ENCODE measurements around the gene TEAD2. TPM values are rescaled to one million over a fixed set of nuclear protein-coding genes. Genes with fewer than 3 reads are reported as not detected.
A peak's percentile ranks its signal among the peaks of the same experiment; 100 is the strongest.

The TEAD2 gene
- total and polyA plus RNA-seq, 9 of the 15 experiments (the other 6 are each of a cell fraction or from before 2014, with no cell fraction given): 1.6 to 27.0 (median 13.9) TPM

DNA sequence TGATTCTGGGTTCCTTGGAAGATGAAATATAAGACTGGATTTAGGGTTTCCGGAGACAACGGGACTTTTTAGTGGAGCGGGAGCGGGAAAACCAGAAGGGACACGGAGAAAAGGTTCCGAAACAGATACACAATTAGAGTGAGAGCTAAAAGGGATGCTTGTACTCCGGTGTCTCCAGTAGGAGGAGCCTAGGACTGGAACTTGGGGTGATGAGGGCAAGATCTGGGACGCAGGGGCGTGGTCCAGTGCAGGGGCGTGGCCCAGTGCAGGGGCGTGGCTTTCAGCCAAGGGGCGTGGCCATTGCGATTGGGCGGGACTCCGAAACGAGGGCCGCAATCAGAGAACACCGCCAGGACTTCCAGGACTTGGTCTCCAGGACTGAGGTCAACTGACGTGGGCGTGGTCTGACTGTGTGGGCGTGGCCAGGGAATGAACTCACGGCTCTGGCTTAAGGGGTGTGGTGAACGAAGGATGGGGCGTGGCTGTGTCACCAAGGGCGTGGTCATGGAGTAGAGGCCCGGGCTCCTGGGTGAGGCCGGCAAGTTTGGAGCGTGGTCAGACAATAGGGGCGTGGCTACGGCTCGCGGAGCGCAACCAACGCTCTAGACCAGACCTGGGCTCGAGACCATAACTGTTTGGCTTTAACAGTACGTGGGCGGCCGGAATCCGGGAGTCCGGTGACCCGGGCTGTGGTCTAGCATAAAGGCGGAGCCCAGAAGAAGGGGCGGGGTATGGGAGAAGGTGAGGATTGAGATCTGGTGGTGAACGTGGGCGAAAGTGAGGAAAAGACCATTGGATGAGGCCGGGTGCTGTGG lies 1.3 kb upstream of the TEAD2 start, which contains the start of gene DKKL1 (continued):
- TF ChIP-seq ZC3H11A (IDR thresholded peaks at IDR 0.05; ENCODE audit: low read depth, low read length) (no peak), OTX1 (CRISPR knock-in tag; IDR thresholded peaks at IDR 0.05) (no peak), ATF7 (IDR thresholded peaks at IDR 0.05) (peak; percentile 93), NRF1 (conservative IDR thresholded peaks at IDR 0.05 in 1 of 2, IDR thresholded peaks at IDR 0.05 in 1 of 2) (peak; percentile 87 to 90), RBM39 (optimal IDR thresholded peaks at IDR 0.05; ENCODE audit: low read depth, low read length) (no peak), MIER1 (IDR thresholded peaks at IDR 0.05; ENCODE audit: low read depth) (no peak), ZNF79 (CRISPR knock-in tag; IDR thresholded peaks at IDR 0.05; ENCODE audit: low read depth) (no peak)
- TF ChIP-seq, protein P1, sequence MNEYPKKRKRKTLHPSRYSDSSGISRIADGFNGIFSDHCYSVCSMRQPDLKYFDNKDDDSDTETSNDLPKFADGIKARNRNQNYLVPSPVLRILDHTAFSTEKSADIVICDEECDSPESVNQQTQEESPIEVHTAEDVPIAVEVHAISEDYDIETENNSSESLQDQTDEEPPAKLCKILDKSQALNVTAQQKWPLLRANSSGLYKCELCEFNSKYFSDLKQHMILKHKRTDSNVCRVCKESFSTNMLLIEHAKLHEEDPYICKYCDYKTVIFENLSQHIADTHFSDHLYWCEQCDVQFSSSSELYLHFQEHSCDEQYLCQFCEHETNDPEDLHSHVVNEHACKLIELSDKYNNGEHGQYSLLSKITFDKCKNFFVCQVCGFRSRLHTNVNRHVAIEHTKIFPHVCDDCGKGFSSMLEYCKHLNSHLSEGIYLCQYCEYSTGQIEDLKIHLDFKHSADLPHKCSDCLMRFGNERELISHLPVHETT (CRISPR knock-in tag; conservative IDR thresholded peaks at IDR 0.05 in 1 of 2, IDR thresholded peaks at IDR 0.05 in 1 of 2): peak in 1 of 2 experiments; percentile 68; a peak in 1 of 4 replicates
- TF ChIP-seq, protein P2, sequence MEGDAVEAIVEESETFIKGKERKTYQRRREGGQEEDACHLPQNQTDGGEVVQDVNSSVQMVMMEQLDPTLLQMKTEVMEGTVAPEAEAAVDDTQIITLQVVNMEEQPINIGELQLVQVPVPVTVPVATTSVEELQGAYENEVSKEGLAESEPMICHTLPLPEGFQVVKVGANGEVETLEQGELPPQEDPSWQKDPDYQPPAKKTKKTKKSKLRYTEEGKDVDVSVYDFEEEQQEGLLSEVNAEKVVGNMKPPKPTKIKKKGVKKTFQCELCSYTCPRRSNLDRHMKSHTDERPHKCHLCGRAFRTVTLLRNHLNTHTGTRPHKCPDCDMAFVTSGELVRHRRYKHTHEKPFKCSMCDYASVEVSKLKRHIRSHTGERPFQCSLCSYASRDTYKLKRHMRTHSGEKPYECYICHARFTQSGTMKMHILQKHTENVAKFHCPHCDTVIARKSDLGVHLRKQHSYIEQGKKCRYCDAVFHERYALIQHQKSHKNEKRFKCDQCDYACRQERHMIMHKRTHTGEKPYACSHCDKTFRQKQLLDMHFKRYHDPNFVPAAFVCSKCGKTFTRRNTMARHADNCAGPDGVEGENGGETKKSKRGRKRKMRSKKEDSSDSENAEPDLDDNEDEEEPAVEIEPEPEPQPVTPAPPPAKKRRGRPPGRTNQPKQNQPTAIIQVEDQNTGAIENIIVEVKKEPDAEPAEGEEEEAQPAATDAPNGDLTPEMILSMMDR (IDR thresholded peaks at IDR 0.05 in 2 of 3, conservative IDR thresholded peaks at IDR 0.05 in 1 of 3; ENCODE audit: insufficient read depth in 2 of 3, low read depth in 1 of 3, low read length in 3 of 3): peak; percentile 49 to 59 (median 49); a peak in 5 of 6 replicates
- TF ChIP-seq, protein P3, sequence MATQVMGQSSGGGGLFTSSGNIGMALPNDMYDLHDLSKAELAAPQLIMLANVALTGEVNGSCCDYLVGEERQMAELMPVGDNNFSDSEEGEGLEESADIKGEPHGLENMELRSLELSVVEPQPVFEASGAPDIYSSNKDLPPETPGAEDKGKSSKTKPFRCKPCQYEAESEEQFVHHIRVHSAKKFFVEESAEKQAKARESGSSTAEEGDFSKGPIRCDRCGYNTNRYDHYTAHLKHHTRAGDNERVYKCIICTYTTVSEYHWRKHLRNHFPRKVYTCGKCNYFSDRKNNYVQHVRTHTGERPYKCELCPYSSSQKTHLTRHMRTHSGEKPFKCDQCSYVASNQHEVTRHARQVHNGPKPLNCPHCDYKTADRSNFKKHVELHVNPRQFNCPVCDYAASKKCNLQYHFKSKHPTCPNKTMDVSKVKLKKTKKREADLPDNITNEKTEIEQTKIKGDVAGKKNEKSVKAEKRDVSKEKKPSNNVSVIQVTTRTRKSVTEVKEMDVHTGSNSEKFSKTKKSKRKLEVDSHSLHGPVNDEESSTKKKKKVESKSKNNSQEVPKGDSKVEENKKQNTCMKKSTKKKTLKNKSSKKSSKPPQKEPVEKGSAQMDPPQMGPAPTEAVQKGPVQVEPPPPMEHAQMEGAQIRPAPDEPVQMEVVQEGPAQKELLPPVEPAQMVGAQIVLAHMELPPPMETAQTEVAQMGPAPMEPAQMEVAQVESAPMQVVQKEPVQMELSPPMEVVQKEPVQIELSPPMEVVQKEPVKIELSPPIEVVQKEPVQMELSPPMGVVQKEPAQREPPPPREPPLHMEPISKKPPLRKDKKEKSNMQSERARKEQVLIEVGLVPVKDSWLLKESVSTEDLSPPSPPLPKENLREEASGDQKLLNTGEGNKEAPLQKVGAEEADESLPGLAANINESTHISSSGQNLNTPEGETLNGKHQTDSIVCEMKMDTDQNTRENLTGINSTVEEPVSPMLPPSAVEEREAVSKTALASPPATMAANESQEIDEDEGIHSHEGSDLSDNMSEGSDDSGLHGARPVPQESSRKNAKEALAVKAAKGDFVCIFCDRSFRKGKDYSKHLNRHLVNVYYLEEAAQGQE (IDR thresholded peaks at IDR 0.05; ENCODE audit: borderline replicate concordance): peak; percentile 8; the same call in 1 of the 2 replicates
- TF ChIP-seq, protein P3 (CRISPR knock-in tag; IDR thresholded peaks at IDR 0.05; ENCODE audit: low read depth): no peak

All from K562 (cell line).